Right forelimb (tissue), 1 donor: ENCODE data around the gene MBP.

ENCODE experiments used
- DNase-seq: peaks from one replicate; pipeline ENCODE4 v3.0.0-alpha.2; 2018

MBP gene

DNA sequence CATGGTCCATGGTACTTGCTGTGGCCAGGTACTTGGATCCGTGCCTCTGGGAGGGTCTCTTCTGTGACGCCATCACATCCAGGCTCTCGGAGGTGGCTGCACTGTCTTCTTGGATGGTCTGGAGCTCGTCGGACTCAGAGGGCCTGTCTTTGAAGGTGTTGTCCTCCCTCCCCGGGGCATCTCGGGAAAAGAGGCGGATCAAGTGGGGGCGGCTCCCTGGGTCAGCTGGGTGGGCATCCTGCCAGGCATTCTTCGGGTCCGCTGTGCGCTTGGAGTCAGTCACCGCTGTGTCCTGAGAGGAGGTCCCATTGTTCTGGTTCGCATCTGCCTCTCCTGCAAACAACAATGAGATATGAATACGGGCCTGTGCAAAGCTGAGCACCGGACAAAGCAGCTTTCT lies 115.6 kb downstream of the MBP start:
- DNase-seq, result peak; percentile 41

DNA sequence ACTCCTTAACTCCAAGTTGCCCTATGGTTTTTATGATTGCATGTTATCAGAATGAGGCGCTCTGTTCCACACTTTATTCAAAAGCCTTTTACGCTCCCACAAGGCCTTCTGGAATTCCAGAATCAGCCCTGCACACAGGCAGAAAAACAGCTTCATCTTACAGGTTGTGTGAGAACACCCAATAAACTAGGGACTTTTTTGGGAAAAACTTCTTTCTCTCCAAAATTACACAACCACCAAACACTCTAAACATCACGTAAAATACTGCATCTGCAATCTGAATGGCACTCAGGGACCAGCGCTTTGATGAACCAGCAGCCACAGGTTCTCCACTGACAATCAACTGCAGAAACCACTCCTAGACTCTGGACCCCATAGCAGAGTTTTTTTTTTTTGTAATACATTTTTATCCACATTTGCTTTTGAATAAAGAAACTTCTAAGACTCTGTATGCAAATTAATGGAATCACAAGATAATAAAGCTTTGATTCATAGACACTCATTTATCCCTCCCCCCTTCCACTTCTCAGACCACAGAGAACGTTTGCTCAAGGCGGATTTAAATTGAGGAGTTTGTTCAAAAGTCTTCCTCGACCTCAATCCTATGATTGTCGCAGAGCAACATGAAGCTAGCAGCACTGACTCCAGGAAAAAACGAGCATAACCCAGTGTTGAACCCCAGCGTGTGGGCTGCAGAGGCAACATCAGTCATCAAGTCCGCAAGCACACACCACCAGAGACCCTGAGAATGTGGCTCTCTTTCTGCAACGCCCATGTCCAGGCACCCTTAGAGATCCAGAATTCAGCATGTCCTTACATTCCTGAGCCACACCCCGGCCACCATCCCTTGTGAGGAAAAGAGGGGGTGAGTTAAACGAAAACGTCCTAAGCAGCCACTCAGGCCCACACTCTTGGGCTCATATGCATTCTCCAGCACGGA lies 116.5 kb downstream of the MBP start:
- peak; percentile 23 for DNase-seq

DNA sequence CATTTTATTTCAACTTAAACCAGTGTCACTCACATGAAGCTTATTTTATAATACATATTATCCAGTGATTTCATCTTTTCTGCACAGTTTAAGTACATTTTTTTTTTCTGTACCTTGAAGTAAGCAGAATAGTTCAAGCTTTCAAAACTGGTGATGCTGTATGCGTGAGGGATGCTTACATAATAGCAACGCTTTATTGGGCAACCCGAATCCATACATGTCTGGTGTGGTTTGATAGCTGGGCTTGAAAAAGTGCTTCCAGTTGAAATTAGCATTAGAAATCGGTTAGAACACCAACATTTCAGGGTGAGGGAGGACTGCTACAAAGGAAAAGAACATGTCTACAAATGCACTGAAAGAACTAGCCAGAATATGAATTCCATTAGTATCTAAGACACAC lies 117.4 kb downstream of the MBP start:
- no peak for DNase-seq

DNA sequence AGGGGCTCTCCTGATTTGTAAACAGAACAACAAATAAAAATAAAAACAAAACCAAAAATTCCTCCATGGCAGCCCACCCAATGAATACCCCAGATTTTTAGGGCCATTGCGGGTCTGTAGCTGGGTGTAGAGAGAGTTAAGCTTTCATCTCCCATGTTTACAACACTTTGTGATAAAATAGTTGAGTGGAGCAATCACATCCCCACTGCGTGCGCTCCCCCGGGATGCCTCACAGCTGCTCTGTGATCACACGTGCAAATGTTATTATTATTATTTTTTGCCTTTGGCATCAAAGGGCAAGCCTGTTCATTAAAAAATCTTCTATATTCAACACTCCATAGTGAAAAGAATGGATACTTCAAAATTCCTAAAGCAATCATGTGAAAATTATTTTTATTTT lies 118.0 kb downstream of the MBP start:
- no peak for DNase-seq

DNA sequence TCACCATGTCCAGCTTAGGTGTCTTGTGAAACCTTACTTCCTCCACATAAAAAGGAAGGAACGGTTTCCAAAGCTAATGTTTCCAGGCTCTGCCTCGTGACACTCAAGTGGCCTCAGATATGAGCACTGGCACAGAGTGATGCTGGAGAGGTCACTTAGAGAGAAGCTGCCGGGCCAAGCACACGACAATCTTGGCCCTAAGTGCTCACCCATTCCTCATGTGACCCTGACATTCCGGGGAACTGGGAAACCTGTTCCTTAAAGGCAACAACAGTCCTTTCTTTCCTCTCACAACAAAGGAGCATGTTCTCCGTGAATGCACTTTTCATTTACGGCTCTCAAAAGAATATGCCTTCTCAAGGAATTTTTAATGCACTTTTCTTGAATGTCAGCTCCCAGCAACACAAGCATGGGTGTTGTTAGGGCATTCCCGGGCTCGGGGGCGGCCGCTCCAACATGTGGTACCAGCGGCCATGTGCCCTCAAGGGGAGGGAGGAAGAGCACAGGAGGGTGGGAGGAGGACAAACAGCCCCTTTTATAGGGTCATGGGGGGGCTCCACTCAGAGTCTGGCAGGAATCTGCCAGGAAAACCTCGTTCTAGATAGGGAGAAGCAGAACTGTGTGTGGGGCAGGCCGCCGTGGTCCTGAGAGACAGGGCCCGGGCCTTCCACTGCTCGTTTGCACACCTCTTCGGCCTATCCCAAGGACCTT lies 118.6 kb downstream of the MBP start:
- peak; percentile 31 for DNase-seq

DNA sequence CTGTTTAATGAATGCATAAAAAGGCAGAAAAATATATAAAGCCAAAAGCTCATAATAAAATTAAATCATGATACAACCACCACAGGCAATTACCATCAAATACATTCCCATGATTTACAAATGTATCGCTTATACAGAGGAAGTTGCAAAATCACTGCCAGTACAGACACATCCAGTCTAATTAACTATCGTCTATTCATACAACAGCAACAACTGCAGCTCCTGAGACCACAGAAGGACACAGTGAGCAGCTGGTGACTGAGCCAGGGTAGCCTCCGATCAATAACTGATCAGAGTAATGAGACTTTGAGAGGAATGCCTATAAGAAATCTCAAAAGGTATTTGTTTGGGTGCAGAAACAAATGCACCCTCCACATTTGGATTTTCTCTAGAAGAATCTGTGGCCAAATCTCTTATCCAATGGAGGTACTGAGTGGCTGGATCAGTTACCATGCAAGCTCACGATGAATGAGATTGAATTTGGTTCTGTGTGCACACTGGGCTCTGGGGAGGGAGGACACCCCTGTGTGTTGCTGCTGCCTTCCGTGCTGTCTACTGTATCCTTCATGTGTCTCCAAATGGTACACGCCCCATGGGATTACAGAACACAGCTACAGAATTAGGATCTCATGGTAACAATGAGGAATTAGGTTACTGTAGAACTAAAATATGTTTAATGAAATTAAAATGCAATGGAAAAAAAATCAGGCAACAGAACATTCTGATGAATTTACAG lies 119.6 kb downstream of the MBP start:
- DNase-seq, result peak; percentile 18

DNA sequence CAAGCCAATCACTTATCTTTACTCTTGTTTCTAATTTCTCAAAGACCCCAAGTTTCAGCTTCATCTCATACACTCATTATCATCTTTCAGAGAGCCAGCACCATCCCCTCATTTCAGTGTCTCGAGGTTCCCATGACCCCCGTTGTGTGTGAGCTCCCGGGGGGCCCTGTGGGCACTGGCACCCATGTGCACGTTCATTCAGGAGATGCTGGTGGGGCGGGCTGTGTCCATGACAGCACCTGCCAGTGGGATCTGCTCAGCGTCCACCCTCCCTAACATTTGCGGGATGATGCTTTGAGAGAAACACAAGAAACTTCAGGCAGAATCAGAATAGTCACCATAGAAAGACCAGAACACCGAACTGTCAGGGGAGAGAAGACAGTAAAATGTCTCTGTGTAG lies 120.5 kb downstream of the MBP start:
- peak; percentile 16 for DNase-seq

DNA sequence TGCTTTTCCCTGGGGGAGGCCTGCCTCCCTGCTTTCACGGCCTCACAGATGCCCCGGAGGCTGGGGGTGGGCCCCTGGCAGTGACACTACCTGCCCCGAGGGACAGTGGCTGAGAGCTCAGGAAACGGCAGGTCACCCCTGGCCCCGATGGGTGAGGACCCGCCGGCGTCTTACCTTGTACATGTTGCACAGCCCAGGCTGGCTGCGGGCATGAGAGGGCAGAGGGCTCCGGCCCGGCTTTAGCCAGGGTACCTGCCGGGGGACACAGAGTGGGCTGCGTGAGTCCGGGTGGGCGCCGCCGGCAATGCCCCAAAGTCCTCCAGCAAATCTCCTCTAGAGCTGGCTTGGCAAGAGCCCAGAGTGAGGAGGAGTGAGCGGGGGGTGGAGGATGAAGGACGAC lies 122.9 kb downstream of the MBP start:
- DNase-seq, result peak; percentile 35

DNA sequence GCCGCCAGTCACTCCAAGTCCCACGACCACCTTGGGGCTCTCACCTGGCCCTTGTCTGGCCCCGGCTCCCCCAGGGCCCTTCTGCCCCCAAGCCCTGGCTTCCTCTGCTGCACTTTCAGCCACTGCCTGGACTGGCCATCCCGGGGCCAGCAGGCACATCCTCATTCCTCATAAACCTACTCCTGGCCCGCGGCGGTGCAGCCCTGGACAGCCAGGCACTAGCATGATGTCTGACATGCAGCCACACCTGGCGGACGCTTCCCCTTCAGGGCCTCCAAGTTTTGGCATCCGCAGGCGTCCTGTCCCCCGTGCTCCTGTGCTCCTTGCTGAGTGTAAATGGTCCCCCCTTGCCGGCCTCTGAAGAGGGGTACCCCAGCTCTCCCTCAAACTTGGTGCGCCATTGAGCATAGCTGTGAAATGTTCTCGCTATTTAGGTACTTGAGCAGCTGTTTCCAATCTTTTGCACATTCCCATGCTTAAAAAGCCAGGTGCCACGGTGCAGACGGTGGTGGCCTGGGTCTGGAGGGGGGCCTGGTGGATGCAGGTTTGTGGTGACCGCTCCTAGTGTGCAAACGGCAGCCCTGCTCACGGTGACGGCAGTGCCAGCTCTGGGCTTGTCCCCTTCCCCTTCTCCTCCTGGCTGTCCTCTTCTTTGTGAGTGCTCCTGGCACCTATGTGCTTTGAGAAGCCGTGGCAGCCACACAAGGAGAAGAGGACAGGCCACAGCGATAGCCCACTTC lies 123.8 kb downstream of the MBP start:
- DNase-seq, result peak; percentile 44

DNA sequence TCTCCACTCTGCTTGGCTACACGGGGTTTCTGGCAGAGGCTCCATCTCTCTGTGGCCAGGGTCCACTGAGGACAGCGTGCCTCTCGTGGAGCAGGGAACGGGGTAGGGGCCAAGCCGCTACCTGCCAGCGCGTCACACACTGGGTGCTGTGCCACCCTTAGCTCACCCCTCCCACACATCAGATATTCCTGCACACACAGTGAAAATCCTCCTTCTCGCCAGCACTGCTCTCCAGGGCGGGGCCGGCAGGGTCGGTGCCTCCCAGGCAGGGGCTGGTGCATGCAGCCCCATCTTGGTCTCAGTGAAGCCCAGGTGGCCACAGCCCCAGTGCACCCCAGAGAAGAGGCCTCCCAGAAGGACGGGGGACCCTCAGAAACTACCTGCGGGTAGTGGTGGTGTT lies 124.6 kb downstream of the MBP start:
- peak; percentile 22 for DNase-seq

DNA sequence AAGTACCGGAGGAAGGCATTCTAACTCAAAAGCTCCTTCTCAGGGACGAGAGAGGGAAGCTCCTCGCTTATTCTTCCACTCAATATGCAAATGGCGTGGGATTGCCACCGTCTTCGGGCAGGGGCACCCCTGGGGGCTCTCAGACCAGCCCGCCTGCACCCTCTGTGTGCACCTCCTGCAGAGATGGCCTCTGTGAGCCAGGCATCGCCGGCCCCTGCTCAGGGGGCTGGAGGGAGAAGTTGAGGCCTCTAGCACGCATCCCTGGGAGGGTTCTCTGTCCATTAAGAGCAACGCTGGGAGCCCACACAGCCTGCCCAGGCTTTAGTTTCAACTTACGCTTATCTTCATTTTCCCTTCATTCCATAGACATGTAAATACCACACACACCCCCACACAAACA lies 125.3 kb downstream of the MBP start:
- peak; percentile 43 for DNase-seq

DNA sequence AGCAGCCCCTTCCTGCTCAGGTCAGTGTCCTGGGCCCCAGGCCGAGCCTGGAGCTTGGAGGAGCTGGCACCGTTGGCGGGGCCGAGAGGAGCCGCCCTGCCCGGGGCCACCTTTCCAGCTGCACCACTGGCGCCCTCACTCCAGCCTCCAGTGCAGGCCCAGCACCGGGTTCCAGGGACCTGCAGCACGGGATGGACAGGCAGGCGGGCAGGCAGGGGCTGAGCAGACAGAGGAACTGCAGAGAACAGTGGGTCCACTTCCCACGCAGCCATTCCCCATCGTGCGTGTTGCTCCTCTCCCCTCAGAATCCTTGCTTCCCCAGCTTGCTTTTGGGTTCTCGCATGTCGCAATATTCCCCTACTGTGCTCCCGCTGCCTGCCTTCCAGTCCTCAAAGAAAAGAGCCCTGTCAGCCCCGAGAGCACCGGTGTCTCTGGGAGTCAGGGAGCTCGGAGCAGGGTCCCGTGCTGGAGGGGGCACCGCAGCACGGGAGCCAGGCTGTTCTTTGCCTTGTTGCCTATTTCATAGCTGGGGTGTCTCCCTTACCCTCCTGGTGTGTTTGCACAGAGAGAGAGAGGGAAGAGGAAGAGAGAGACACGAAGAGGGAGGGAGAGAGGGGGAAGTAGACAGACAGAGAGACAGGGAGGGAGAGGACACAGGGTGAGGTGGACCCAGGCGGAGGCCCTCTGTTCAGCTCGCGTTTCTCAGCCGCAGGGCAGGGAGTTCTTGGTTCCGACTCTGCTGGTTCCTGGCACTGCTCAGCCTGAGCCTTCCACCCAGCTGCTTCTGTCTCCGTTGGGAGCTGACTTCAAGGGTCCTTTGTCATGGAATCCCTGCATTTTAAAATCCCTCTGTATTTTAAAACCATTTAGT lies 126.0 kb downstream of the MBP start:
- peak; percentile 39 for DNase-seq

DNA sequence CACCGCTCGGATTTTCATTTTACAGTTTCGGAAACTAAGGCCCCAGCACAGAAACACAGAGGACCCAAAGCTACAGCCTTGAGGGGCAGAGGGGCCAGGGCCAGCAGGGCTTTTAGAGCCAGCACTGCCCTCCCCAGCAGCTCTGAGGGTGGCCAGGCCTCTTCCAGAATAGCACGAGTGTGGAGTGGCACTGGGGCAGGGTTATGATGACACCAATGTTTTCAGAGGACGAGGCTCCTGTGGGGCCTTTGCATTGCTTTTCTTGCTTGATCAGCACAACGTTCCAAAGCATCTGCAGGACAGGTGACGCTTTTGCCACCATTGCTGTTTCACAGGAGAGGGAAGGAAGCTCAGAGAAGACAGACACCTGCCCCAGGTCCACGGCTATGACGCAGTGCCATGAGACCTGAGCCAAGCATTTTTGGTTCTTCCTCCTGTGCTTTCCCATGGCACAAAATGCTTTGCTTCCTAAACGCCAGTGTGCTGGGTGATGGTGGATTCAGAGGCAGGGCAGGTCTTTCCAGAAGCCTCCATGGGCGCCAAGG lies 126.9 kb downstream of the MBP start:
- peak; percentile 26 for DNase-seq

DNA sequence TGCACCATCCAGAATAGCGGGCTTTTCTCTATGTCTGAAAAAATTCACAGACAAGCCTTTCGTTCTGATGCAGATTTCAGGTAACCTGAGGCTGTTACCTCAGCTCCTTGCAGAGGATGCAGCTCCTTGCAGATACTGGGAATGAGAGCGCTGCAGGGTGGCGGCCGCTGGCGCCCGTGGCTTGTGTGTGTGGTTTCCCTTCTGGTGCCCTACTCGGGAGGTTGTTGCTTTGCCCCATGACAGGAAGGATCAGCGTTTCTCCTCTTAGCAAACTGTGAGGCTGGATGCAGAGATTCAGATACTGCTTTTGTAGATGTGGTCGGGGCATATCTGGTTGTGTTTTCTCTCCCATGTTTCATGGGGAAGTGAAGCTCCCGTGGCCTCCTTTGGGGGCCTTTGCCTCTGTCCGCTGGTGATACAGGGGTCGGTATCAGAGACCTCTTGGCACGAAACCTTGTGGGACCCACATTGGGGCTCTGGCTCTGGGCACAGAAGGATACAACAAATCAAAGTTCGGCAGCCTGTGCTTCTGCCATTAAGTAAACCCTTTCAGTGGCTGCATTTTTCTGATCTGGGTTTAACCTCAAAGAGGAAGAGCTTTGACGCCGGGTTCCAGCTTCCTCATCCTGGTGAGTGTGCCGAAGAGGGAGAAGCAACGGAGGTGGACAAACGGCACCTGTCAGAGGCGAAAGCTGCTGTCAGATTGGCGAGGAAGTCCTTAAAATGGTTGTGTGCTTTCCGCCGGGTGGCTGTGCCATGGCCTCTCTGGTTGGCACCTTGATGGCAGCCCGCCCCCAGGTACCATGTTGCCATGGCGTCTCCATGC lies 127.8 kb downstream of the MBP start:
- DNase-seq, result peak; percentile 38

DNA sequence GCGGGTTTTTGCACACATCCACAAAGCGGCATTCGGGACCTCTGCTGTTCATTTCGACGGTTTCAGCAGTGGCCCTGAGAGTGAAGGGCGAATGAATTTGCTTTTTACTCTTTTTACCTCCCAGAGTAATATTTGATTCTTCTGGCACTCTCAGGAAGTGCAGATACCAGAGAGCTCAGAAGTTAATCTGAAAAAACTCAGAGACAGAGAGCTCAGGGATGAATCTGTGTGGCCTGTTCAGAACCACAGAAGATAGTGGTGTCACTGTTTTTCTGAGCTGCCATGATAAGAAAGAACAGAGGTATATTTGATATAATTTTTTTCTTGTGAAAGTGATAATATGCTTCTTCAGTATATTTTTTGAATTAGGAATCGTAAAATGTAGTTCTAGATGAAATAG lies 129.3 kb downstream of the MBP start:
- no peak for DNase-seq

DNA sequence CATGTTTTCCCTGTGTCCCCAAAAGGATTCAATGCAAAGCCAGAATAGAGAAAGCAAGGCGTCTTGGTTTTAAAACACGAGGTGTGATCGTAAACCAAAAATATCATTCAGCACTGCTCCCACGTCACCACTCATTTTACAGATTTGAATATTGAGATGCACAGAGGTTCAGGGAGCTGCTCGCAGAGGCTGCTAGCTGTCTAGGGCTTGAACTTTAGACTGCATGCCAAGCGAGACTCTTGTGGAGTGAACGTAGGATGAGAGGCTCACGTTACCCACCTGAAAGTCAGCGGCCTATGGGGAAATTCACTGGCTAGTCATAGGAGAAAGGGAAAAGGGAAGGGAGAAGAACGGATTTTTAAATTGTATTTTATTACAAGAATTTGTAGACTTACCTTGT lies 130.1 kb downstream of the MBP start:
- DNase-seq, result peak; percentile 16

DNA sequence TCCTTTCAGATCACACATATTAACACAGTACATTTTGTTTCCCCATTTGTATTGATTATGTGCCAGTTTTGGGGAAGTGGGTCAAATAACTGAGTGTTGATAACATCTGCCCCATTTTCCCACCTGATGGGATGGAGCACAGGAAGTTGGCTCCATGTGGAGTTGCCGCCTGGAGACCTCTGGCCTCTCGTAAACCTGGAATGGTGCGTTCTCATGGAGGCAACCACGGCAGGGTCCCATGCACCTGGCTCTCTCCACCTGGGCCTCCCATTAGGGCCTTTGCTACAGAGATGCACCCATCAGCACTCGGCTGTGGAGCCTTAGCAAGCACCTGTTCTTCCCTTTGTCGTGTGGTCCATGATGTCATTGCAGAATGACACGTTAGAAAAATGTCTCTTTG lies 130.6 kb downstream of the MBP start:
- DNase-seq, result peak; percentile 11

DNA sequence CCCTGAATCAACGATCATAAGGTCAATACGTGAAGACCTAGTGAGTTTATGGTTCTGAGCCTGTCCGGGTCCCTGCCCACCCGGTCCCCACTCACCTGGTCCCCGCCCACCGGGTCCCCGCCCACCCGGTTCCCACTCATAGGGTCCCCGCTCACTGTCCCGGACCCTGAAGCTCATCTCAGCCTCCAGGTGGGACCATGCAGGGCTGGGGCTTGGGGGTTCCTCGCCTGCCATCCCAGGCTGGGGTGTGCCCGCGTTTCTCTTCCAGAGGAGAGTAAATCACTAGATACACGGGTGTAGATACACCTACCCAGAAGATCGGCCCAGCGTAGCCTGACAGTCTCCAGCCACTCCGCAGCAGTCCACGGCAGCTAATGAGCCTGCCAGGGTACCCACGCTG lies 131.5 kb downstream of the MBP start:
- peak; percentile 38 for DNase-seq

DNA sequence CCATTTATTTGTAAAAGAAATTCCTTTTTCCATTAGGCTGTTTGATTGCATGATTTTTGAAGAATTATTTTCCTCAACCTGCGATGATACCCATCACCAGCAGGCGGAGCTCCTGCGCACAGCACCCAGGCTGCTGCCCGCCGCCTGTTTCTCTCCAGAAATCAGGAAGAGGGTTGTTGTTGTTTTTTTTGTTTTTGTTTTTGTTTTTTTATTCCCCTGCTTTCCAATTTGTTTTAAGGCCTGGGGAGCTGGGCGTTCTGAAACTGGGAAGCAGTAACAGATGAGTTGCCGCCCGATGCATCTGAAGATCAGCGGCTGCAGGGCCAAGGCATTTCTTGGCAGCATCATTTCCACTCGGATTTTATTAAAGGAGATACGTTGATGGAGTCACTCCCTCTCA lies 132.1 kb downstream of the MBP start:
- DNase-seq, result peak; percentile 72

DNA sequence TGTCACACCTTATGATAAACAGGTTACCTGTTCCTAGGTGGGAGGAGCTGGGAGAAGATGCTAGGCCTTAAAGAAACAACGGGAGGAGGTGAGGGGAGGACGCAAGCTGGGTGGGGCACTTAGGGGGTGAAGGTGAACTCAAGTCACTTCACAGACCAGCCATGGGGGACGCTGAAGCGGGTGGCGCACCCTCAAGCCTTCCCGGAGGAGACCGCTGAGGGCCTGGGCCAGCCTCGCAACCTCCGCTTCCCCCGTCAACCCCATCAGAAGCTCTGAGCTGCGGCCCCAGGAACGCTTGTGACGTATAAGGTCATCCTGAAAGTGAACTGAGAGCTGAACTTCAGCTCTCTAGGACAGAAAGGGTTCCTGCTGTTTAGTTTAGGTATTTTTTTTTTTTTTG lies 133.5 kb downstream of the MBP start:
- peak; percentile 18 for DNase-seq
